NCI-H2029 (cell line): ENCODE data around the gene HMGB4.

ENCODE experiments used
- DNase-seq: peaks from one replicate; lab custom pipeline; 2025; lab: John Stamatoyannopoulos, UW

Gene HMGB4

GRCh38 chr1:33898406-33898805 lies 34.5 kb downstream of the HMGB4 start:
- no peak for DNase-seq

DNA sequence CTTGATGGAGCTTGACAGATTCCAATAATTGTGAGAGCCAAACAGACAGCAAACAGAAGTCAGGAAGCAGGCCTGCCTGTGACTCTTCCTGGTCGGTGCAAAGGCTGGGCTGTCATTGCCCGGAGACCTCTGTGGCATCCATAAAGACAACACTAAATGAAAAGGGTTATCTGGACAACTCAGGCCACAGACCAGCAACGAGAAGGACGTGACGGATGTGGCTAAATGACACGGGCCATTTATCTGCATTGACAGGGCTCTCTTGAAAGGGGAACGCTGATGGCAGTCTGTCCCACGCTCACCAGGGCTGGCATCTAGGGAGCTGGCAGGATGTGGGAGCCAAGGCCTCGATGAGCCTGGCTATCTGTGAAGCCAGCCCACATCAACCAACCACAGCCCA lies 35.0 kb downstream of the HMGB4 start:
- DNase-seq: no peak

DNA sequence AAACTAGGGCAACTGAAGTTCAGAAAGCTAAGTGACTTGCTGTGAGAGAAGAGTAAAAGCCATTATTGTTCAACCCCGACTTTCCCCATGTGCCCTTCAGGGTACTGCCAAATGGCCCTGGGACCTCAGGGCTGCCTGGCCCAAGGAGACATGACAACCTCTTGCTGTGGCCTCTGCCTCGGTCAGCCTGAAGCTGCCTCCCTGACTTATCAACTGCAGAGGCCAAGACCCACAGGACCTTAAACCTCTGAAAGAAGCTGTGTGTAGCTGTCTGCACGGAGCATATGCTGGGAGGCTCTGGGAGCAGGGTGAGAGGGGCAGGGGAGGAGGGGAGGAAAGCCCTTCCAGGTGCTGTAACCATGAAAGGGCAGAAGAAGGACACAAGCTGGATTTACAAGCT lies 35.9 kb downstream of the HMGB4 start:
- DNase-seq: no peak

DNA sequence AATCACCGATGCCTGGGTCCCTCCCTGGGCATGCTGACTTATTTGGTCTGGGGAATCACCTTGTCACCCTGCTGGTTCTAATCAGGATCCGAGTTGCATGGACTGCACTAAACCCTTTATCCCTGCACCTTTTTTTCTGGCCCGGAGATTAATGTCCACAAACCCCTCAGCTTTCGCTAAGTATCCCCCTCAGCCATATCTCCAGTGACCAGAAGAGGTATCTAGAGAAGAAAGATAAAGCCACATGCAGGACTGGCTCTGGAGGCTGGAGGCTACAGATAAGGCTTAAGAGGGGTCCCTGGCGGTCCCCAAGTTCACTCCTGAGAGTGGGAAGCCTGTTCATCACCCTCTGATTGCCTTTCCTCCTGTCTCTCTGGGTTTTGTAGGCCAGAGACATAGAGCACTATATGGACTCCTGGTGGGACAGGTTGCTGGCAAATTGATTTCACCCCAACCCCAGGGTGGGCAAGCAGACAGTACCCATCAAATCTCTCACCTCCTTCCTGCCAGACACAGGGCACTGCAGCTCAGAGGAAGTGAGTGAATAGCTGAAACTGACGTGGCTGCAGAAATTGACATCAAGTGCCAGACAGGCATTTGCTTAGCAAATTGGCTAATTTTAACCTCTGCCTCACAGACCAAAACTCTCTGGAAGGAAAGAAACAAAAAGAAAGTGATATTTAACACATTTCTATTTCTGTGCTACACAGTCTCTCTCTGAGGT lies 38.8 kb downstream of the HMGB4 start:
- DNase-seq: no peak

- DNase-seq: no peak
Measured at GRCh38 chr1:33903210-33903589, 39.3 kb downstream of the HMGB4 start.

DNA sequence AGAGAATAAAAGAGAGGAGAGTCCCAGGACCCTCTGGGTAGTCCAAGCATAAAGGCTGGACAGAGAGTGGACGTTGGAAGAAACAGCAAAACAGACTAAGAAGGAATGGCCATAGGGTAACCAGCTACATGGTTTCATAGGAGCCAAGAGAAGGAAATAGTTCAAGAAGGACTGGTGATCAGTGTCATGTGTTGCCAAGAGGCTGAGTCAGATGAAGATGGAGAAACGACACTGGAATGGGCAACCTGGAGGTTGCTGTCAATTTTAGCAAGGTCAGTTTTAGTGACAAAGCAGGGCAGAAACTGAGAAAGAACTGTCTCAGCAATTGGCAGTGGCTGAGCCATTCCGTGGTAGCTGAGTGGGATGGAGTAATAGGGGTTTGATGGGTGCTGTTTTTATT lies 41.4 kb downstream of the HMGB4 start:
- no peak for DNase-seq

DNA sequence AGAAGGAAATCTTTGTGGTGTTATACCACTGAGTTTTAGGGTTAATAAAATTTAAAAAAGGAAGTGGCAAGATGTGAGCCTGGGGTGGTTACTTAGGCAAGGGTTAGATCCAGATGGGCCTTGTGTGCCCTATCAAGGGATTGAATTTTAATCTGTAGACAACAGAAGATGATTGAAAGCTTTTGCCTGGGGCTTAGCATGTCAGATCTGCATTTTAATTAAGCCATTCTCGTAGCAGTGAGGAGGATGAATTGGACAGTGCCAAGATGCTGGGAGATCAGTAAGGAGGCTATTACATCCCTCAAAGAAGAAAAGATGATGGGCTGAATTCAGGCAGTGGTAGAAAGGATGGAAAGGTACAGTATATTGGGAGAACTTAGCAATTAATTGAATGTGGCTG lies 42.3 kb downstream of the HMGB4 start:
- no peak for DNase-seq

DNA sequence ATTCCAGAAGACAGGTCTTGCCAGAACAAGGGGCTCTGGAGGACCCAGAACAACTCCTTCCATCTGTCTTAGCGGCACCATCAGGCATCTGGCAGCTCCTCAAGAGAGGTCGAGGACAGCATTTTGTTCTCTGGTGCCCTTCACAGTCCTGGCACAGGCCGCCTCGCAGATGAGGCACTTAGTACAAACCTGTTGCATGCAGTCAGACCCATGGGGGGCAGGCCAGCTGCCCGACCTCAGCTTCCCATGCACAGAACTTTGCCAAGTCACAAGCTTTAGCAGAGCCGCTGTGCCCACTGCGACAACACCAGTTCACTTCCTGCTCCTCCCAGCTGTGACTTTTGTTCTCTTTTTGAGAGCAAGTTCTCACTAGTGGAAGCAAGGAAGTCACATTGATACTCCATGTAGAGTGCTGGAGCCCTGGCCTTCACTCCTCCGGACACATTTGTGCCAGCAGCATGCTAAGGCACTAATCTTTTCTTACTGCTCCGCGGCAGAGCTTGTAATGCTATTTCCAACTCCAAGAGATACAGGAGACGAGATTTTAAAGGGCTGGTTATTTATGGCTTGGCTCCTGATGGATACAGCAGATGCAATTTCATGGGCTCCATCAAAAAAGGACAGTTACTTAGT lies 44.6 kb downstream of the HMGB4 start:
- DNase-seq: no peak
